ENCODE measurements around the gene TRAPPC14.
"Not testable (repeated sequence)": the region's sequence is repeated elsewhere in the genome, so short reads cannot be mapped to it uniquely, and the experiment has no call there.

Gene TRAPPC14

GRCh38 chr7:100152937-100153666, 5.4 kb downstream of the TRAPPC14 start:
- DNase-seq = no peak

GRCh38 chr7:100152404-100152803, 6.1 kb downstream of the TRAPPC14 start:
- no peak for DNase-seq

- DNase-seq = peak; percentile 99 to 100
These were observed 9.8 kb downstream of the TRAPPC14 start, which contains the start of gene LAMTOR4 for GRCh38 chr7:100148559-100149328. Gene LAMTOR4, plus strand, starts transcription at chr7:100148918. Its CDS starts 55 bp downstream, at chr7:100148973.

- no peak for DNase-seq
These were observed 10.3 kb downstream of the TRAPPC14 start for GRCh38 chr7:100148225-100148558.

- no peak for DNase-seq
These were observed 11.2 kb downstream of the TRAPPC14 start for GRCh38 chr7:100147278-100147677.

- DNase-seq = not testable (repeated sequence)
These were observed 12.2 kb downstream of the TRAPPC14 start for GRCh38 chr7:100146350-100146749.

- DNase-seq = no peak
These were observed 16.1 kb downstream of the TRAPPC14 start for GRCh38 chr7:100142461-100142860.

GRCh38 chr7:100141555-100141949, 17.0 kb downstream of the TRAPPC14 start:
- no peak for DNase-seq

- DNase-seq = peak in 1 of 2 experiments; percentile 33
These were observed 20.4 kb downstream of the TRAPPC14 start for GRCh38 chr7:100137851-100138760.

GRCh38 chr7:100132697-100133151, 25.8 kb downstream of the TRAPPC14 start:
- DNase-seq = peak; percentile 77 to 79

GRCh38 chr7:100132126-100132525, 26.4 kb downstream of the TRAPPC14 start:
- DNase-seq = peak in 1 of 2 experiments; percentile 31

GRCh38 chr7:100130608-100131453, 27.7 kb downstream of the TRAPPC14 start:
- peak; percentile 82 to 92 for DNase-seq

- DNase-seq = not testable (repeated sequence)
These were observed 28.3 kb downstream of the TRAPPC14 start for GRCh38 chr7:100130220-100130607.

- DNase-seq = no peak
These were observed 29.9 kb downstream of the TRAPPC14 start for GRCh38 chr7:100128637-100128963.

GRCh38 chr7:100127866-100128636, 30.5 kb downstream of the TRAPPC14 start:
- DNase-seq = no peak

- DNase-seq = peak; percentile 93 to 95
These were observed 31.3 kb downstream of the TRAPPC14 start, which contains the start of gene MBLAC1 for GRCh38 chr7:100126931-100127865. Gene MBLAC1, plus strand, starts transcription at chr7:100126967. Its CDS starts 429 bp downstream, at chr7:100127396.

GRCh38 chr7:100126239-100126930, 32.1 kb downstream of the TRAPPC14 start:
- peak in 1 of 2 experiments; percentile 62 for DNase-seq

- DNase-seq = no peak
These were observed 34.0 kb downstream of the TRAPPC14 start for GRCh38 chr7:100124301-100125230.
